22Rv1 (cell line): Measurements from ENCODE around the gene ELMO3.

Experiments
- ZFX ChIP-seq: fragments of 450-650 bp; IDR thresholded peaks from 2 replicates; pipeline ENCODE4 v1.6.1; 2017; ENCODE audit warnings: antibody characterized with exemption, borderline replicate concordance
- TF ChIP-seq, protein P1 (sequence below): fragments of 450-650 bp; IDR thresholded peaks from 2 replicates; pipeline ENCODE4 v1.5.1; 2017; ENCODE audit warnings: mild to moderate bottlenecking

DNA sequence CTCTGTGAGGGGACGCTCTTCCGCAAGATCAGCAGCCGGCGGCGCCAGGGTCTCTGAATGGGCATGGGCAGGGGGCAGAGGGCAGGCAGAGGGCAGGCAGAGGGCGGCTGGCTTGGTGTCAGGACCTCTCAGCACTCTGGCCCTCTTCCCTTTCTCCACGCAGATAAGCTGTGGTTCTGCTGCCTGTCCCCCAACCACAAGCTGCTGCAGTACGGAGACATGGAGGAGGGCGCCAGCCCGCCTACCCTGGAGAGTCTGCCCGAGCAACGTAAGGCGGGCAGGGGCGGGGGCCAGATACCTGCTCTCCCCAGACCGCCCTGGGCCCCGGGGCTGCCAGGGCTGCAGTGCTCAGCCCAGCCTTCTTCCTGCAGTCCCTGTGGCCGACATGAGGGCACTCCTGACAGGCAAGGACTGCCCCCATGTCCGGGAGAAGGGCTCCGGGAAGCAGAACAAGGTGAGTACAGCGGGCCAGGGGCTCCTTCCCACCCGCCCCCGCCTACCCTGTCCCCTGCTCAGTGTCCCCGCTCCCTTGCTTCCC lies 4.1 kb downstream of the ELMO3 start:
- TF ChIP-seq, protein P1, sequence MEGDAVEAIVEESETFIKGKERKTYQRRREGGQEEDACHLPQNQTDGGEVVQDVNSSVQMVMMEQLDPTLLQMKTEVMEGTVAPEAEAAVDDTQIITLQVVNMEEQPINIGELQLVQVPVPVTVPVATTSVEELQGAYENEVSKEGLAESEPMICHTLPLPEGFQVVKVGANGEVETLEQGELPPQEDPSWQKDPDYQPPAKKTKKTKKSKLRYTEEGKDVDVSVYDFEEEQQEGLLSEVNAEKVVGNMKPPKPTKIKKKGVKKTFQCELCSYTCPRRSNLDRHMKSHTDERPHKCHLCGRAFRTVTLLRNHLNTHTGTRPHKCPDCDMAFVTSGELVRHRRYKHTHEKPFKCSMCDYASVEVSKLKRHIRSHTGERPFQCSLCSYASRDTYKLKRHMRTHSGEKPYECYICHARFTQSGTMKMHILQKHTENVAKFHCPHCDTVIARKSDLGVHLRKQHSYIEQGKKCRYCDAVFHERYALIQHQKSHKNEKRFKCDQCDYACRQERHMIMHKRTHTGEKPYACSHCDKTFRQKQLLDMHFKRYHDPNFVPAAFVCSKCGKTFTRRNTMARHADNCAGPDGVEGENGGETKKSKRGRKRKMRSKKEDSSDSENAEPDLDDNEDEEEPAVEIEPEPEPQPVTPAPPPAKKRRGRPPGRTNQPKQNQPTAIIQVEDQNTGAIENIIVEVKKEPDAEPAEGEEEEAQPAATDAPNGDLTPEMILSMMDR = no peak
- TF ChIP-seq ZFX = no peak
